Cardiac muscle cell (in vitro differentiated cells and primary cell): ENCODE results near the gene RNGTT. TPM values are rescaled to one million over a fixed set of nuclear protein-coding genes. Genes with fewer than 3 reads are reported as not detected.
A peak's percentile ranks its signal among the peaks of the same experiment; 100 is the strongest.
"Not testable (repeated sequence)": the region's sequence is repeated elsewhere in the genome, so short reads cannot be mapped to it uniquely, and the experiment has no call there.

ENCODE experiments used
- DNase-seq, 2 donors: peaks; one replicate each; pipeline versions ENCODE4 v3.0.0 to v3.0.0-alpha.2; 2010 to 2017; ENCODE audit warnings: low read depth in 1 of 2, low spot score in 1 of 2
- H3K27ac ChIP-seq: fragments of 200-600 bp; sonication (generic); 2 replicates; pipeline ENCODE4 v1.5.1; 2016
- H3K27me3 ChIP-seq: fragments of 200-600 bp; sonication (generic); 2 replicates; pipeline ENCODE4 v1.6.0; 2016; ENCODE audit warnings: control low read depth
- H3K36me3 ChIP-seq: fragments of 200-600 bp; sonication (generic); 2 replicates; pipeline ENCODE4 v1.5.1; 2016; ENCODE audit warnings: control low read depth
- H3K4me1 ChIP-seq: fragments of 200-600 bp; sonication (generic); 2 replicates; pipeline ENCODE4 v1.8.1; 2017; ENCODE audit warnings: low read depth, mild to moderate bottlenecking, mixed run types
- H3K4me3 ChIP-seq: fragments of 200-600 bp; sonication (generic); 2 replicates; pipeline ENCODE4 v1.5.1; 2016; ENCODE audit warnings: mild to moderate bottlenecking
- H3K9me3 ChIP-seq: fragments of 200-600 bp; sonication (generic); 2 replicates; pipeline ENCODE4 v1.5.1; 2017; ENCODE audit warnings: low read depth, mild to moderate bottlenecking, control low read depth
- CTCF ChIP-seq: IDR thresholded peaks from 2 replicates; pipeline ENCODE4 v1.5.1; 2012; ENCODE audit warnings: low read depth, mild to moderate bottlenecking, low read length
- polyA plus RNA-seq: library from polyadenylated mRNA; unstranded; fragments of >200 nt; fragmentation: Nextera tagmentation; extraction: Ambion mirVana; gene quantifications from 2 replicates; pipeline ENCODE4 v1.2.1, GENCODE V29; 2016
- total RNA-seq: library from RNA; depleted of rRNA; stranded (reverse); fragments of >200 nt; gene quantifications from 2 replicates; pipeline ENCODE4 v1.2.3, GENCODE V29; 2016

The RNGTT gene
- total and polyA plus RNA-seq, 2 experiments from 2014 or later = 10.9 to 12.5 TPM

- H3K27me3 ChIP-seq = no peaks in the 10 kb centered on the region
- no peak overlapping the region for H3K4me3 ChIP-seq
- peak; percentile 87 for TF ChIP-seq CTCF
- peak; percentile 76 to 84 for DNase-seq
- no peaks in the 10 kb centered on the region for H3K4me1 ChIP-seq
- H3K36me3 ChIP-seq = no peaks in the 10 kb centered on the region
- H3K27ac ChIP-seq = no peak overlapping the region
- H3K9me3 ChIP-seq = no peaks in the 10 kb centered on the region
Measured at GRCh38 chr6:88780714-88781389, 182.6 kb downstream of the RNGTT start.

GRCh38 chr6:88775866-88776571 is 187.4 kb downstream of the RNGTT start:
- no peak for TF ChIP-seq CTCF
- Histone ChIP-seq H3K27me3 (no peaks in the 10 kb centered on the region), H3K4me1 (no peaks in the 10 kb centered on the region), H3K27ac (no peak overlapping the region), H3K36me3 (no peaks in the 10 kb centered on the region), H3K9me3 (no peaks in the 10 kb centered on the region), H3K4me3 (no peak overlapping the region)
- no peak for DNase-seq

- not testable (repeated sequence) for H3K4me1 ChIP-seq, H3K27ac ChIP-seq, H3K27me3 ChIP-seq, H3K36me3 ChIP-seq, H3K9me3 ChIP-seq, H3K4me3 ChIP-seq, DNase-seq
Measured at GRCh38 chr6:88768114-88768513, 195.3 kb downstream of the RNGTT start.

GRCh38 chr6:88764081-88764480 is 199.3 kb downstream of the RNGTT start:
- no peaks in the 10 kb centered on the region for H3K9me3 ChIP-seq
- no peak overlapping the region for H3K27ac ChIP-seq
- no peaks in the 10 kb centered on the region for H3K4me1 ChIP-seq
- no peaks in the 10 kb centered on the region for H3K27me3 ChIP-seq
- H3K4me3 ChIP-seq = no peak overlapping the region
- TF ChIP-seq CTCF = no peak
- DNase-seq = no peak
- H3K36me3 ChIP-seq = no peaks in the 10 kb centered on the region

GRCh38 chr6:88763160-88763559 is 200.3 kb downstream of the RNGTT start:
- no peaks in the 10 kb centered on the region for H3K9me3 ChIP-seq
- no peak overlapping the region for H3K27ac ChIP-seq
- no peaks in the 10 kb centered on the region for H3K27me3 ChIP-seq
- no peak overlapping the region for H3K4me3 ChIP-seq
- no peak for TF ChIP-seq CTCF
- H3K36me3 ChIP-seq = no peaks in the 10 kb centered on the region
- H3K4me1 ChIP-seq = no peaks in the 10 kb centered on the region
- DNase-seq = peak in 1 of 2 donors; percentile 39
